BLaER1 treated with 17β-estradiol and CSF1 and Interleukin-3, amounts not matched to agents 10 nM and 100 nM (cell line): ENCODE results near the gene KITLG.

ENCODE experiments used
- H3K27ac ChIP-seq, 11 experiments: shearing (Covaris generic); formaldehyde crosslinking; 2 replicates each; pipeline ENCODE4 v1.8.1; 2022
- H3K27me3 ChIP-seq, 11 experiments: shearing (Covaris generic); formaldehyde crosslinking; 2 replicates each; pipeline ENCODE4 v1.8.1; 2022
- H3K36me3 ChIP-seq, 11 experiments: shearing (Covaris generic); formaldehyde crosslinking; 2 replicates each; pipeline ENCODE4 v1.8.1; 2022
- H3K4me1 ChIP-seq, 10 experiments: shearing (Covaris generic); formaldehyde crosslinking; 2 replicates each; pipeline ENCODE4 v1.8.1; 2022
- H3K4me2 ChIP-seq, 11 experiments: shearing (Covaris generic); formaldehyde crosslinking; 2 replicates each; pipeline ENCODE4 v1.8.1; 2022
- H3K4me3 ChIP-seq, 10 experiments: shearing (Covaris generic); formaldehyde crosslinking; 2 replicates each; pipeline ENCODE4 v1.8.1; 2022
- H3K9ac ChIP-seq, 11 experiments: shearing (Covaris generic); formaldehyde crosslinking; 2 replicates each; pipeline ENCODE4 v1.8.1; 2022
- H3K9me3 ChIP-seq, 11 experiments: shearing (Covaris generic); formaldehyde crosslinking; replicated peaks in 1 of 11; 2 replicates each; pipeline ENCODE4 v1.8.1; 2022
- H4K20me1 ChIP-seq, 11 experiments: shearing (Covaris generic); formaldehyde crosslinking; 2 replicates each; pipeline ENCODE4 v1.8.1; 2022
- Cebpa-rat ChIP-seq, 11 experiments: shearing (Covaris generic); IDR thresholded peaks; 2 replicates each; pipeline ENCODE4 v1.8.1; 2022

Gene KITLG

DNA sequence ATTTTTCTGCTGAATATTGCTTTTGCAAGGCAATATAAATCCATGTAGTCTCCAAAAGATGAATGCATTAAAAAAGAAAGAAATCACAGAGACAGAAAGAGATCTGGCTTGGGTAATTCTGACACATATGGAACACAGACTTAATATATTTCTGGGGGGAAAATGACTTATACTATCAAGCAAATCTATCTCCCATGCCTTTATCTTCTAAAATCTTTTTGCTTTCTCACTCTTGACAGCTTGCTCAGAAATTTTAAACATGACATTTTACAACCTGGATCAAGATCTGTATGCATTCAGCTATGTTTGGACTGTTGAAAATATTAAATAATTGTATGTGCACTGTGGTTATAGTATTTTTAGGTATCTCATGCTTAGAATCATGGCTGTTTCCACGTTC lies 73.0 kb downstream of the KITLG start:
- no peaks in the 10 kb centered on the region for H3K27me3 ChIP-seq
- no peak for TF ChIP-seq Cebpa-rat (IDR thresholded peaks at IDR 0.05)
- no peaks in the 10 kb centered on the region for H3K4me1 ChIP-seq
- no peak overlapping the region for H3K9ac ChIP-seq
- no peak overlapping the region for H3K27ac ChIP-seq
- H4K20me1 ChIP-seq: no peaks in the 10 kb centered on the region
- H3K36me3 ChIP-seq: no peaks in the 10 kb centered on the region
- no peaks in the 10 kb centered on the region for H3K9me3 ChIP-seq
- no peak overlapping the region for H3K4me2 ChIP-seq
- no peak overlapping the region for H3K4me3 ChIP-seq

DNA sequence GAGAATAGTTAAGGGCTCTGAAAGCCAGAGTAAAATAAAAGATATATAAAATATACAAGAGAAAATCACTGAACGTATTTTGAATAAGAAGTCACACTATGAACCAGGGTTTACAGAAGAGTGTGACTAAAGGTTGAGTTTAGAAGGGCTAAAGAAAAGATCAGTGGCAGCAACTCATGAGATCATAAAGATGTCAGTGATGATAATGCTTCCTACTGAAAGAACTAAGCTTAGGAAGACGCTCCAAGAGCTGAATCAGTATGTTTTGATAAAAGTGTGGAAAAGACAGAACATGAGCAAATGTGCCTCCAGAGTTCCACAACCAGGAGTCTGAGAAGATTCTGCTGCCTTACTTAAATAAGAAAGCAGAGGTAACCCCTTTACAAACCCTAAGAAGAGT lies 74.6 kb downstream of the KITLG start:
- H3K4me2 ChIP-seq: no peak overlapping the region
- H3K9ac ChIP-seq: no peak overlapping the region
- no peaks in the 10 kb centered on the region for H3K9me3 ChIP-seq
- no peak for TF ChIP-seq Cebpa-rat (IDR thresholded peaks at IDR 0.05)
- H3K4me1 ChIP-seq: no peaks in the 10 kb centered on the region
- H3K27ac ChIP-seq: no peak overlapping the region
- no peaks in the 10 kb centered on the region for H3K36me3 ChIP-seq
- H3K27me3 ChIP-seq: no peaks in the 10 kb centered on the region
- H3K4me3 ChIP-seq: no peak overlapping the region
- H4K20me1 ChIP-seq: no peaks in the 10 kb centered on the region

DNA sequence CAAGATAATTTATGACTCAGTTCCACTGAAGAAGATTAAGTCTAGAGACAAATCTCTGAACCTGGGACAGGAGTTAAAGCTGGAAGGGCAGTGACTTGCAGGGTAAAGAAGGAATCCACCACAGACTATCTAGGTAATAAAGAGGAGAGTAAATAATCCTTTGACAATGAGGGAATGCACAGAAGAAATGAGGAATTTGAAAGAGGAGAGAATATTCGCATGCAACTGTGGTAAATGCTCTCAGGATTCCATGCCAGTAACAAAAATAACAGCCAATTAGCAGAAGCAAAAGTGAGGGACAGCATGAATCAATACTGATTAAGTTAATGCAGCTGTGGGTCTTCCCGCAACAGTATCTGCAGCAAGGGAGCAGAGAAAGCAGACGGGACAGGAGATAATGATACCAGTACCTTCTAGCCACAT lies 77.0 kb downstream of the KITLG start:
- H3K4me3 ChIP-seq: no peak overlapping the region
- no peaks in the 10 kb centered on the region for H3K27me3 ChIP-seq
- no peak for TF ChIP-seq Cebpa-rat (IDR thresholded peaks at IDR 0.05)
- no peak overlapping the region for H3K9ac ChIP-seq
- no peaks in the 10 kb centered on the region for H3K4me1 ChIP-seq
- H3K9me3 ChIP-seq: no peaks in the 10 kb centered on the region
- no peaks in the 10 kb centered on the region for H4K20me1 ChIP-seq
- no peaks in the 10 kb centered on the region for H3K36me3 ChIP-seq
- H3K27ac ChIP-seq: no peak overlapping the region
- no peak overlapping the region for H3K4me2 ChIP-seq

DNA sequence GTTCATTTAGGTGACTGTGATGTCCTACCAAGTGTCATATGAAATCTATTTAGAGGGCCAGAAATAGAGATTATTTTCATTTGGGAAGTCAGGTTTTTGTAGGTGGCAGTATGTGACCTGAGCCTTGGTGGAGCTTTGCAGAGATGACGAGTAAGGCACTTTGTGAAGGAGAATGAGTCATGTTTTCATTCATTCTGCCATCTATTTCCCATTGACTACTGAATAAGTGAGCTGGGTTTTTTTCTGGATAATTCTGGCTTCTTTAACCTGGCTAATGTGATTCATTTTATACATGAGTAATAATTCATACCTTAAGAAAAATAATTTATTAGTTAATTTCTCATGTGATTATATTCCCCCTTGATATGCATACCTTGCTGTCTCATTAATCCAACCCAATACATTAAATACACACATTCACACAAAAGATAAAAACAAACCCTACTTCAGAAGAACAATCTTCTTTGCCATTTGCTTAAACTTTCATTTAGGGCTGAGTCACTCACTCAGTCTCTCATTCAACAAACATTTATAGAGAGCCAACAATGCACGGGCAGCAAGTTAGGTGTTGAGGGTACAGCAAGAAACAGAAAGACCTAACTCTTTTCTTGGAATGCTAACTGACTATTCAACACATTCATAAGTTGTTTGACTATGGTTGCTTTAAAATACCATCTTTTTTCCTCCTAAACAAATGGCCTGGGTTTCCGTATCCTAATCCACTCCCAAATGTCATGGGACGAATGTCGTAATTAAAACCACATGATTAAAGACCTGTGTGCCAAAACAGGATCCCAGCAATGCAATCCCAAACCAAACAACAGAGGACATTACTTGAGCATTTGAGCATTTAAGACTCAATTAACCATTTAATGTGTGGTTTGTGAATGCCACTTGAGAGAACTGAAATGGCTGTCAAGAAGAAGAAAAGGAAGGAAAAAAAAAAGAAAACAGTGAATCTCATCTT lies 78.0 kb downstream of the KITLG start:
- Histone ChIP-seq H3K27ac (no peak overlapping the region), H3K9me3 (no peaks in the 10 kb centered on the region), H3K4me2 (no peak overlapping the region), H3K9ac (no peak overlapping the region), H3K4me1 (no peaks in the 10 kb centered on the region), H4K20me1 (no peaks in the 10 kb centered on the region), H3K27me3 (no peaks in the 10 kb centered on the region), H3K36me3 (no peaks in the 10 kb centered on the region), H3K4me3 (no peak overlapping the region)
- no peak for TF ChIP-seq Cebpa-rat (IDR thresholded peaks at IDR 0.05)

DNA sequence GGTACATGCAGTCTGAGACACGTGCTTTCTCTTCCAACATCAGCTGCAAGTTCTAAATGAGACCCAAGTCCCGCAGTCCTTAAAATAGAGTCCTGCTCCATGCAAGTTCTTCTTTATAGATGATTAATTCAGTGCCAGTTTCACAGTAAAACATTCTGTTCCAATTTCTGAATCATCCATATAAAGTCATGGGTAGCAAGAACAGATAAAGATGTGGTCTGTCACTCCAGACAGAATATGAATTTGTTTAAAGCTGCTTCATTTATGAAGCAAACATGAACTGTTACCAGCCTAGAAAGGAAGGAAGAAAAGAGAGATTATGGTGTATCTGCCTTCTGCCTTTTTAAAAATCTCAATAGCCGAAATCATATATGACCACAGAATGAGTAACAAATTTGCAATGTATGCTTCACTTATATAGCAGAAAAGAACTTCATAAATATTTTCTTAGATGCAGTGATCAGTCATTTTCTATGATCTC lies 83.3 kb downstream of the KITLG start:
- H3K9ac ChIP-seq: no peak overlapping the region
- H3K4me3 ChIP-seq: no peak overlapping the region
- H3K27ac ChIP-seq: no peak overlapping the region
- TF ChIP-seq Cebpa-rat (IDR thresholded peaks at IDR 0.05): no peak
- H3K36me3 ChIP-seq: no peaks in the 10 kb centered on the region
- no peaks in the 10 kb centered on the region for H4K20me1 ChIP-seq
- H3K9me3 ChIP-seq: no peaks in the 10 kb centered on the region
- no peaks in the 10 kb centered on the region for H3K4me1 ChIP-seq
- no peak overlapping the region for H3K4me2 ChIP-seq
- H3K27me3 ChIP-seq: no peaks in the 10 kb centered on the region

DNA sequence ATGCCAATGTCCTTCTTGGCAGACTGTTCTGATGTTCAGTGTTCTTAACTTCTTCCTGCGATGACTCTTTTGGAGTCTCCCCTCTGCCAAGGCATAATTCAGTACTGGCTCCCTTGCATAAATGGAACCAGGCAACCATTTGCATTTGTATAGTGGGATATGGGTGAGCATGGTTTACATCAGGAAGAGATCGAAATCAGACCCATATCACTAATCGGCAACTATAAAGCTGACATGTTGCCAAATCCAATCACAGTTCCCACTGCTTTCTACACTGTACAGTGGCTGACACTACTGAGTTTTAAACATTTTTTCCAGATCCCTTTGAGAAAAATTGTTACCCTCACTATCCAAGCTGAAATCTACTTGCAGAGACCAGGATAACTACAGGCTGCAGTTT lies 83.8 kb downstream of the KITLG start:
- Histone ChIP-seq H3K4me1 (no peaks in the 10 kb centered on the region), H3K36me3 (no peaks in the 10 kb centered on the region), H3K27ac (no peak overlapping the region), H3K4me3 (no peak overlapping the region), H3K9ac (no peak overlapping the region), H3K4me2 (no peak overlapping the region), H3K9me3 (no peaks in the 10 kb centered on the region), H3K27me3 (no peaks in the 10 kb centered on the region), H4K20me1 (no peaks in the 10 kb centered on the region)
- no peak for TF ChIP-seq Cebpa-rat (IDR thresholded peaks at IDR 0.05)

DNA sequence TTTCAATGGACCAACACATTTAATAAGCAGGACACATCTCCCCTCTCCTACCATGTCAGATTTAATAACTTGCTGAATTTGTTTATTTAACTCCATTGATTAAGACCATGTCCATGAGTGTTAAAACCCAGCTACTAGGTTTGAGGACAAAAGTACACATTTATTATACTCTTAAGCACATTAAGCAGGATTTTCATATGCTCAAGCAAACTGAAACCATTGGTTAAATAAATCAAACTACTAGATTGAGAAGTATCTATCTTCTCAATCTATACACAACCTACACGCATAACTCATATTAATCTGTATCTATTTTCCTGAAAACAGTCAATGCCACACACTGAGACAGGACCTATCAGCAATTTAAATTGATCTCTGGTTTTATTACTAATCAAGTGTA lies 85.2 kb downstream of the KITLG start:
- no peak for TF ChIP-seq Cebpa-rat (IDR thresholded peaks at IDR 0.05)
- Histone ChIP-seq H3K4me2 (no peak overlapping the region), H3K27ac (no peak overlapping the region), H3K27me3 (no peaks in the 10 kb centered on the region), H3K9ac (no peak overlapping the region), H3K4me1 (no peaks in the 10 kb centered on the region), H3K9me3 (no peaks in the 10 kb centered on the region), H4K20me1 (no peaks in the 10 kb centered on the region), H3K36me3 (no peaks in the 10 kb centered on the region), H3K4me3 (no peak overlapping the region)

DNA sequence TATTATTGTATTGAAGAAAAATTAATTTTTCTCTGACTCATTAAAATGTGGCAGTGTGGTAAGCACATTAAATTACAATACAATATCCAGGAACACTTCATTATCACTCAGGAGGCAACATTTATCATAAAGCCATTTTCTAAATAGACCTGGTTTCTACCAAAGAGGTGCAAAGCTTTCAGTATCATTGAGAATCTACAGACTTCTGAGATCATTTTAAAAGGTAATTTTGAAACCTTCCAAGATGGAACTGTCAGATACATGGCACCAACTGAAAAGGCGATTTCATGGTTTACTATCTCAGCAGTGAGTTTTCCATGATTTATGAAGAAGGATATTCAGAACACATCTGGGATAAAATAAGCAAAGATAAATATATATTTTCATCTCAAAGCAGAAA lies 85.8 kb downstream of the KITLG start:
- Histone ChIP-seq H4K20me1 (no peaks in the 10 kb centered on the region), H3K4me3 (no peak overlapping the region), H3K9ac (no peak overlapping the region), H3K27me3 (no peaks in the 10 kb centered on the region), H3K4me2 (no peak overlapping the region), H3K4me1 (no peaks in the 10 kb centered on the region), H3K9me3 (no peaks in the 10 kb centered on the region), H3K27ac (no peak overlapping the region), H3K36me3 (no peaks in the 10 kb centered on the region)
- TF ChIP-seq Cebpa-rat (IDR thresholded peaks at IDR 0.05): no peak

DNA sequence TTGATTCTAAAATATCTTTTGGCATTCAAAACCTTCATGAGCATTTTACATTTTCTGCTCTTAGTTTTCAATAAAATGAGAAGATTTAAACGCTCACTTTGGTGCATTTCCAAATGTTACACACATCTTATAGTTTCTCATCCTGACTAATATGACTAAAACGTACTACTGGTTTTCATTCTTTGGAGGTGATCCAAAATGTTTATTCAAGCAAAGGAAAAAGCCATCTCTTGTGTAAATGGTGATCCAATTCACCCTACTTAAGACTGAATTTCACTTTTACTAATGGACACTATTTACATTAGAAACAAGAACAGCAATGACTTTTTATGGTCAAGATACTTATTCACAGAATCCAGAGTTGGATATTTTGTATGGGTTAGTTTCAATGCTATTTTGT lies 86.6 kb downstream of the KITLG start:
- no peak overlapping the region for H3K9ac ChIP-seq
- H3K4me1 ChIP-seq: no peaks in the 10 kb centered on the region
- no peaks in the 10 kb centered on the region for H3K36me3 ChIP-seq
- no peaks in the 10 kb centered on the region for H4K20me1 ChIP-seq
- H3K4me2 ChIP-seq: no peak overlapping the region
- no peak overlapping the region for H3K4me3 ChIP-seq
- H3K9me3 ChIP-seq: no peaks in the 10 kb centered on the region
- no peak for TF ChIP-seq Cebpa-rat (IDR thresholded peaks at IDR 0.05)
- H3K27ac ChIP-seq: no peak overlapping the region
- H3K27me3 ChIP-seq: no peaks in the 10 kb centered on the region

DNA sequence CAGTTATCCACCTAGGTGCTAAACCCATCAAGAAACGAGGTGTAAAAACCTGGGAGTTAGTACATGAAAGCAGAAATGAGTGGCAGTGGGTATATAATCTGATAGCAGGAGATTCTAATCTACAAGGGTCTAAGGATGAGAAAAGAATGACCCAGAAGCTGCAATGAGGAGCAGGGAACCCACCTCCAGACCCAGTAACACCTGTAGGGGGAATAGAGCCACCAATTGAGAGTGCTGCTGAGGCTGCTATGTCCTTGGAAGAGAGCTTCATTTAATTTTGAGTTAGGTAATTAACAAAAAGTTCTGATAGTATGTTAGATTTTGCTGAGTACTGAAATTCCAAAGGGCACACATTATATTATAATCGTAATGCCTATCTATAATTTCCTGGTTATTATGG lies 89.8 kb downstream of the KITLG start:
- H3K36me3 ChIP-seq: no peaks in the 10 kb centered on the region
- no peak overlapping the region for H3K27ac ChIP-seq
- no peak overlapping the region for H3K4me2 ChIP-seq
- TF ChIP-seq Cebpa-rat (IDR thresholded peaks at IDR 0.05): no peak
- no peaks in the 10 kb centered on the region for H3K27me3 ChIP-seq
- no peaks in the 10 kb centered on the region for H3K4me1 ChIP-seq
- H4K20me1 ChIP-seq: no peaks in the 10 kb centered on the region
- no peak overlapping the region for H3K9ac ChIP-seq
- no peak overlapping the region for H3K4me3 ChIP-seq
- H3K9me3 ChIP-seq: no peaks in the 10 kb centered on the region
